GM12872 (cell line): ENCODE measurements around the gene MRPL11.

Source experiments
- CTCF ChIP-seq: IDR thresholded peaks from 3 replicates; pipeline ENCODE4 v1.5.1; 2011; ENCODE audit warnings: low read depth, mild to moderate bottlenecking, low read length, moderate library complexity; ENCODE audit not compliant: insufficient read depth

Gene MRPL11

GRCh38 chr11:66464916-66465315 is 26.3 kb upstream of the MRPL11 start:
- TF ChIP-seq CTCF: no peak

DNA sequence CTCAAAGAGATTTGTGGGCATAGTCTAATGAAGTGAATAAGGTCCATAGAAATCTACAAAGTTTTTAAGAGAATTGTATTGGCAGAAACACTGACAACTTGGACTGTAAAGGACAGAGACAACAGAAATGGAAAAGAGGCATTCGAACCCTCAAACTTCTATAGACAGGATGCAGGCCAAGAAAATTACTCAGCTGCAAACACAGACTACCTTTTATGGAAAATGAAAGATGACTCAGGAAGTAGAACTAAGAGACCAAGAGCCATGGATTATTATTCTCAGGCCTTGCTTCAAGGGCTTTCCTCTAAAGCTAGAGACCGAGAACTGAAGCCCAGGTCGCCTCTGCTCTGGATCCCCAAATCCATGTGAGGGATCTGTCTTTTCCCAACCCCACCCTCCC is 24.3 kb upstream of the MRPL11 start:
- TF ChIP-seq CTCF: no peak

- no peak for TF ChIP-seq CTCF
These were observed 23.4 kb upstream of the MRPL11 start for GRCh38 chr11:66462010-66462409.

DNA sequence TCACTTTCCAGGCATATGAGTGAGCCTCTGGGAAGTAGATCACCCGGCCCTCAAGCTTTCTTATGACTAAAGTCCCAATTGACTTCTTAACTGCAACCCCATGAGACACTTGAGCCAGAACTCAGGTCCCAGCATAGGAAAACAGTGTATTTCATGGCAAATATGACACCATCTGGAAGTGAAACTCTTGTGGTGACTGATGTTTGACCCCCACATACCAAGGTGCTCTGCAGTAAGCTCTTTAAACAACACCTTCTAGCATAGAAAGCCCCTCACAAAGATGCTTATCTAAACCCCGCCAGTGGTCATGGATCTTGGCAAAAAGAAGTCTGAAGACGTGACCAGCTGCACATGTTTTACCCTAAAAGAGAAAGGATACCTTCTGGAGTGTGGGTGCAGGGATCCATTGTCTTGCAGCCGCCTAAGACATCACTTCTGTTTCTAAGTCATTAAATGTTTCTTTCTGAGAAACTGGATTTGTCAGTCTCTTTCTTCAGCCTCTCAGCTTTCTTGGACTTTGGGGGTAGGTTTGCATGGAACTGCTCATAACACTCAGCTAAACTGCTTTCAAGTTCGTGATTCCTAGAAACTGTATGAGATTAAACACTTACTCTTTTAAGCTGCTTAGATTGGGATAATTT is 20.6 kb upstream of the MRPL11 start:
- no peak for TF ChIP-seq CTCF

DNA sequence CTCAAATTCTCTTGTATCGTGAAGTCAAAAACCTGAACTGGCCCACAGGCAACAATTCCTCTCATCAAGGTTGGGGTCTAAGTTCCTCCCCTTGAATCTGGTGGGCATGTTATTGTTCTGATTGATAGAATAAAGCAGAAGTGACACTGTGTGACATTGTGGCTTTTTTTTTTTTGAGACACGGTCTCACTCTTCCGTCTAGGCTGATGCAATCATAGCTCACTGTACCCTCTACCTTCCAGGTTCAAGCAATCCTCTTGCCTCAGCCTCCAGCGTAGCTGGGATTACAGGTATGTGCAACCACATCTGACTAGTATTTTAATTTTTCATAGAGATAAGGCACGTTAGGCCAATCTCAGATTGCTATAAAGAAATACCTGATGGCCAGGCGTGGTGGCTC is 19.2 kb upstream of the MRPL11 start:
- no peak for TF ChIP-seq CTCF

- TF ChIP-seq CTCF: no peak
These were observed 16.2 kb upstream of the MRPL11 start for GRCh38 chr11:66454828-66455227.

GRCh38 chr11:66454247-66454646 is 15.6 kb upstream of the MRPL11 start:
- no peak for TF ChIP-seq CTCF

DNA sequence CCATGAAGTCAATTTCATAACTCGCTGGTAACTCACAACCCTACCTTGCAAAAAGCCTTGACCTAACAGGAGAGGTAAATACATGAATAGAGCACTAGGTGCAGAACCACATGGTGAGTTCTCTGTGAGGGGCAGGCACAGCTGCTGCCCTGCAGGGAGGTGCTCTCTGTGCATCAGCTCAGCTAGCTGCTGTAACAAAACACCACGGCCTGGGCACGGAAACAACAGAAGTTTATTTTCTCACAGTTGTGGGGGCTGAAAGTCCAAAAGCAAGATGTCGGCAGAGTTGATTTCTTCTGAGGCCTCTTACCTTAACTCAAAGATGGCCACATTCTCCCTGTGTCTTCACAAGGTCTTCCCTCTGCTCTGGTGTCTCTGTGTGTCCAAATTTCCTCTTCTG is 13.0 kb upstream of the MRPL11 start:
- no peak for TF ChIP-seq CTCF
